HG03460 (cell line): ENCODE data around the gene RFT1.

Source experiments
- ATAC-seq: cut with Tn5 transposase; IDR thresholded peaks from one replicate; pipeline ENCODE4 v1.9.1; 2021; ENCODE audit not compliant: unreplicated experiment

The RFT1 gene, protein sequence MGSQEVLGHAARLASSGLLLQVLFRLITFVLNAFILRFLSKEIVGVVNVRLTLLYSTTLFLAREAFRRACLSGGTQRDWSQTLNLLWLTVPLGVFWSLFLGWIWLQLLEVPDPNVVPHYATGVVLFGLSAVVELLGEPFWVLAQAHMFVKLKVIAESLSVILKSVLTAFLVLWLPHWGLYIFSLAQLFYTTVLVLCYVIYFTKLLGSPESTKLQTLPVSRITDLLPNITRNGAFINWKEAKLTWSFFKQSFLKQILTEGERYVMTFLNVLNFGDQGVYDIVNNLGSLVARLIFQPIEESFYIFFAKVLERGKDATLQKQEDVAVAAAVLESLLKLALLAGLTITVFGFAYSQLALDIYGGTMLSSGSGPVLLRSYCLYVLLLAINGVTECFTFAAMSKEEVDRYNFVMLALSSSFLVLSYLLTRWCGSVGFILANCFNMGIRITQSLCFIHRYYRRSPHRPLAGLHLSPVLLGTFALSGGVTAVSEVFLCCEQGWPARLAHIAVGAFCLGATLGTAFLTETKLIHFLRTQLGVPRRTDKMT

DNA sequence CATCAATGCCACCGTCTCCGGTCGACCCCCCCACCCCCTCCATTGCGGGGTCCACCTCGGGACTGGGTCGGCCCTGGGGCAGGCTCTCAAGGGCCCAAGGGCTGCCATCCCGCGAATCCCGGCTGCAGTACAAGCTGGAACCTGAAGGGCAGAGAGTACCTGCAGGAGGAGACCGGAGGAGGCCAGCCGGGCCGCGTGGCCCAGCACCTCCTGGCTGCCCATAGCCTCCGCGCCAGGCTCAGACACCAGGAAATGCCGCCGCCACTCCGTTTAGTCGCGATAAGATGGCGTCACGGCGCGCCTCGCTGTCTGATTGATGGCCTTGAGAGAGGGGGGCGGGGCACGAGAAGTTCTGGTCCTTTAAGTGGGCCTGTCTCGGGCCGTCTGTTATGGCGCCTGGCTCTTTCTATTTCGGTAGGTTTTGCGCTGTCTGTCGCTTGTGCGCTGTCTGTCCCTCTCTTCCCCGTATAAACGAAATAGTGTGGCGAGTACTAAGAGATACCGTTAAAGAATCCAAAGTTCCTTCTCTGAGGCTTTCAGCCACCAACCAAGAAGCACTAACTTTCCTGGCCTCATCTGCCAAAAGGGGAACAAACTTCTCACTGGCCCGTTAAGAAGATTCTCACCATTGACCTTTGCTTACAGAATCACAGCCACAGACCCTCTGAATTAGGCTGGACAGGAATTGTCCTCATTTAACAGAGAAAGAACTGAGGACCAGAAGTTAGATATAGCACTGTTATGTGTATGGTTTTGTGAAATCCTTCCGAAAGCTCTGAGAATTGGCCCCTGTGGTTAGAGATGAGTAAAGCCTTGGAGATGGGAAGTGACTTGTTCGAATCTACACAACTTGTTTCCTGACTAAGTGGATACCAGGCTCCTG lies at the start of gene RFT1:
TSS of gene RFT1 (minus strand) at position 257 of the 883 bp plus-strand sequence. CDS start at position 222, 35 bp downstream.
- peak; percentile 82 for ATAC-seq

GRCh38 chr3:53179580-53179979 lies 49.3 kb upstream of the RFT1 start:
- no peak for ATAC-seq

DNA sequence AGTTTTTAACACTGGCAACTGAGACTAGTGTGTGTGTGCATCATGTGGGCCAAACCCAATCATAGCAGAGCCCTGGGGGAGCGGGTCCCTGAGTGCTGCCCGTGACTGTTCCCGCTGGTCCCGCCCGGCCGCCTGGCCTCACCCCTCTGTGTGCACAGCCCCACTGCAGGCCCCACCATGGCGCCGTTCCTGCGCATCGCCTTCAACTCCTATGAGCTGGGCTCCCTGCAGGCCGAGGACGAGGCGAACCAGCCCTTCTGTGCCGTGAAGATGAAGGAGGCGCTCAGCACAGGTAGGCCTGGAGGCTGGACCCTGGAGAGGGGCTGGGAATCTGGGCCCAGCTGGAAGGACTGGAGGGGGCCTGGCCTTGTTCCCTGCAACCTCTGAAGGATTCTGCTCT lies 48.0 kb upstream of the RFT1 start:
- ATAC-seq, result no peak

GRCh38 chr3:53175613-53176540 lies 45.6 kb upstream of the RFT1 start:
- no peak for ATAC-seq

GRCh38 chr3:53174346-53175250 lies 44.4 kb upstream of the RFT1 start:
- peak; percentile 40 for ATAC-seq

GRCh38 chr3:53173107-53173506 lies 42.9 kb upstream of the RFT1 start:
- no peak for ATAC-seq

- ATAC-seq, result no peak
These were observed 41.7 kb upstream of the RFT1 start for GRCh38 chr3:53171827-53172505.

DNA sequence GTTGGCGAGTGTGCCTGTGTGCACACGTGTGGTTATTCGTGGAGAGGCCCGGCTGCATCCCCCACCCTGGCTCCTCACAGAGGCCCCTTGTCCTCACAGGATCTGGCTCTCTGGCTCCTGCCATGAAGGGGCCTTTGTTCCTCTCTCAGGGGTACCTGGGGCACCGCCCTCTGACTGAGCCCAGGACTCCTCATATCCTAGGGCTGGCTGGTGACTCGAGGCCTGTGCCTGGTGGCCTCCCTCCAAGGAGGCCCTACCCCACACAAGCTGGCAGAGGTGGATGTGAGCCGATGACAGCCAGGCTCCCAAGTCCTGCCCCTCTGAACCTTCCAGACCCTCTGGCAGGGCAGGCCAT lies 40.8 kb upstream of the RFT1 start:
- ATAC-seq, result no peak

GRCh38 chr3:53170325-53171063 lies 40.3 kb upstream of the RFT1 start:
- ATAC-seq, result peak; percentile 47

GRCh38 chr3:53169832-53170324 lies 39.6 kb upstream of the RFT1 start:
- ATAC-seq, result no peak

GRCh38 chr3:53169045-53169831 lies 39.0 kb upstream of the RFT1 start:
- ATAC-seq, result no peak

DNA sequence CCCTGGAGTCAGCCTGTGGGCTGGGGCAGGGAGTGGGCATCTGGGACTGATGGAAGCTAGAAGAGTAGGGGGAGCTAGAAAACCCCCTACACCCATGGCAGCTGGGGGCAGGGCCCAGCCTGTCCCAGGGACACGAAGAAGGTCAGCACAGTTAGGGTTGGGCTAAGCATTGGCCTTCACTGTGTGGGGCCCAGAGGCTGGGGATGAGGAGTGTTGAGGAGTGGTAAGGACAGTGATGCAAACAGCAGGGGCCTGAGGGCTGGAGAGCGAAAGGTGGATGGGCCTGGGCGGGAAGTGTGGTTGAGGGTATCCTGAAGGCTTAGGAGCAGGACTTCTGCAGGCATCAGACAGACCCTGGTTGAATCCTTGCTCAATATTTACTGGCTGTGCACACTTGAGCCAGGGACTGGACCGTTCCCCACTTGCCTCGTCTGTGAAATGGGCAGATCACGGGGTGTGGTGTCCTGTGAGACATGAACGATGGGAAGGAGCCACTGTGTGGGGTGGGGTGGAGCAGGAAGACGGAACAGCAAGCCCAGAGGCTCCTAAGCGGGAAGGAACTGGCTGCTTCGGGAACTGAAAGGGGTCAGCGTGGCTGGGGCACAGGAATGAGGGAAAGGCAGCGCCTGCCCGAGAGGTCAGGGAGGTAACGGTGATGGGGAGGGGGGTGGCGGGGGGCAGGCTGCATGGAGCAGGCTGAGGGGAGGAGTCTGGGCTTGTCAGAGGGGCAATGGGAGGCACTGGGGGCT lies 38.1 kb upstream of the RFT1 start:
- no peak for ATAC-seq

DNA sequence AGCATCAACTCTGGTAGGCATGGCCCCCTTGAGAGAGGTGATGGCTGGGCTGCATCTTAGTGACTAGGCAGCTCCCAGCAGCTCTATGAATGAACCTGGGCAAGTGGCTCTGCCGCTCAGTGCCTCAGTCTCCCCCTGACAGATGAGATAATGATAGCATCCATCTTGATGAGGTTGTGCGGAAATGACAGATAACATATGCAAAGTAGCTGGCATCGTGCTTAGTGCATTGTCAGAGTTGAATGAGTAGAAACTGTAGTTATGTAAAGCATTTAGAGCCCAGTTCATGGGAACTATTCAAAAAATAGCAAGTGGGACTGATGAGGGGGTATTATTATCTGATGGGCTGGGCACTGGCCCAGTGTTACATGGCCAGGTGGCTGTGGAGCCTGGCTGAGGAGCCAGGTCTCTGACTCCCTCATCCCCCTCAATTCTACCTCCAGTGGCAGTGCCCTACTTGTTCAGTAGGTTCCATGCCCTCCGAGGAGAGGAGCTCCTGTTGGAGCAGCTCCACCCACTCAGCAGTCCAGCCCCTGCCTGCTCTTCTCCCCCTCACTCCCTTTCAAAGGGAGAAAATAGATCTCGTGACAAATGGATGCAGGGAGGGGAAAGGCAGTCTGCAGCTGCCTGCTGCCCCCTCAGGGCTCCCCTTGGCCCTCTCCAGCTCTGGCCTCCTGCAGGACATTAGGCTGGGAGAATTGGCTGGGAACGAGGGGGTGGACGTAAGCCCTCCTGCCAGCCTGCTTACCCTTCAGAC lies 37.4 kb upstream of the RFT1 start:
- no peak for ATAC-seq

GRCh38 chr3:53166781-53167291 lies 36.6 kb upstream of the RFT1 start:
- ATAC-seq, result no peak

DNA sequence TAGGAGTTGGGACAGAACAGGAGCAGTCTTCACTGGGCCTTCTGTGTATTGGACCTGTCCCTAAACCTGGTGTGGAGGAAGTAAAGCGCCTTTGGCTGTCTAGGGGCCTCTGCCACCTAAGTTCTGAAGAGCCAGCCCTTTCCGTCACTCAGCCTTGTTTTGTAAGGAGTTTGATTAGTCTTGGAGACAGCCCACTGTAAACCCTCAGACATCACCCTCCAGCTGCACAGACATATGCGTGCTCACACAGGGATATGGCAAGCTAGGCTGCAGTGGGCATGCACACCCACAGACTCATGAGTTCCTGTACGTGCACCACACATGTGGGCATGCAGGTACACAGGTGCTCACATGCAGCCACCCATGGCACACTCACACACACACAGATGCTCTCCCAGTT lies 36.0 kb upstream of the RFT1 start:
- ATAC-seq, result no peak

DNA sequence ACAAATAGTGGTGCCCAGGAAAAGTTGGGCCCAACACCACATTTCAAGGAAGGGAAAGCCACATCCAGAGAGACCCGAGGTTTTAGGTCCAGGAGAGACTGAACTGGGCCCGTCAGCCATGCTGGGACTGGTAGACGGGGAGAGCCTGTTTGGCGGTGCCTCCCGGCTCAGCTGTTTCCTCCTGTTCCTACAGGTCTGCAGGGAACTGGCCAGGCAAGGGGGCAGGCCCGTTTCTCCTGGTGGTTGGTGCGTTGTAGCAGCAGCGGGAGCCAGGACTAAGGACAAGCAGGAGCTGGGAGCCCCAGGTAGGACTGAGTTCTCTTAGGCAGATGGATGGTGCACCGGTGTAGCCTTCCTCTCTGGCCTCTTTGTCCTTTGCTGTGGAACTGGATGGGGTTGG lies 34.7 kb upstream of the RFT1 start:
- ATAC-seq, result no peak
